ENCODE results near the gene LPAR5. TPM values are rescaled to one million over a fixed set of nuclear protein-coding genes. Genes with fewer than 3 reads are reported as not detected.

Gene LPAR5
- total and polyA plus RNA-seq, 2 experiments from 2014 or later: 0.32 to 0.38 TPM

DNA sequence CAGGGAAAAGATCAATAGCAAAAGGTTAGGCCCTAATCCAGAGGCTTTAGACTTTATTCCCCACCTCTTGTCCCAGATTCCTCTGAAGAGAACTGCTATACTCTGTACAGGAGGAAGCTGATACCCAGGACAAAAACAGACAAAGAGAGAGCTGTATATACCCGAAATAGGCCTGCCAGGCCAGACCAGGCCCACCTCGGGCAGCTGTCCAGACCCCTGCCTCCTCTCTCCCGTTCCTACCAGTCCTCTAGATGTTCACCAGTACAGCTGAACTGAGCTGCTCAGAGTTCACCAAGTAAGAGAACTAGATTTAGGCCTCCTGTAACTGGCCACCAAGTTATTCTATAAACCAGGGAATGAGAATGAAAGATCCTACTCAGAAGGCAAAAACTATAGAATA, 33.2 kb downstream of the LPAR5 start:
- H3K4me1 Mint-ChIP-seq: peaks cover 28% of the 10 kb centered on the region
- H3K9me3 Mint-ChIP-seq: no peaks in the 10 kb centered on the region; the same call in 2 of the 3 replicates
- Histone ChIP-seq H3K27me3 (ENCODE audit: insufficient read depth) (no peaks in the 10 kb centered on the region), H3K27ac (ENCODE audit: low read depth) (0 out of 2 replicates have a peak overlapping the region, but pooled peaks have one; percentile 32), H3K36me3 (ENCODE audit: insufficient read depth) (peaks cover 52% of the 10 kb centered on the region), H3K79me2 (replicated peaks; ENCODE audit: insufficient read depth) (peaks cover 53% of the 10 kb centered on the region), H3K4me2 (no peak overlapping the region), H4K20me1 (replicated peaks; ENCODE audit: insufficient read depth) (peaks cover 33% of the 10 kb centered on the region), H3F3A (replicated peaks; ENCODE audit: low read depth) (0 out of 2 replicates have a peak, but pooled peaks cover 11% of the 10 kb centered on the region), H2AFZ (no peak overlapping the region), H3K4me1 (ENCODE audit: insufficient read depth) (peaks cover 25% of the 10 kb centered on the region), H3K9me2 (ENCODE audit: insufficient read depth) (no peaks in the 10 kb centered on the region), H3K4me3 (no peak overlapping the region)
- DNase-seq (ENCODE audit: low spot score) (no peak), ATAC-seq (no peak)
- peaks cover 84% of the 10 kb centered on the region for H3K36me3 Mint-ChIP-seq (ENCODE audit: low read depth)
- peaks cover 11% of the 10 kb centered on the region for H3K27me3 Mint-ChIP-seq (ENCODE audit: insufficient read depth, low read depth, poor library complexity)
- TF ChIP-seq ZNF331 (CRISPR knock-in tag; IDR thresholded peaks at IDR 0.05; ENCODE audit: low read depth) (no peak), EZH2 (IDR thresholded peaks at IDR 0.05; ENCODE audit: low read depth, unreplicated experiment) (no peak), NANOG (IDR thresholded peaks at IDR 0.05; ENCODE audit: borderline replicate concordance) (no peak), ZNF114 (CRISPR knock-in tag; IDR thresholded peaks at IDR 0.05) (no peak), JUNB (IDR thresholded peaks at IDR 0.05; ENCODE audit: unreplicated experiment) (no peak), STAT1 (IDR thresholded peaks at IDR 0.05; ENCODE audit: unreplicated experiment) (no peak), POLR2AphosphoS5 (IDR thresholded peaks at IDR 0.05; ENCODE audit: low read depth) (no peak), CREB1 (CRISPR knock-in tag; IDR thresholded peaks at IDR 0.05; ENCODE audit: low read depth) (no peak), EZH2phosphoT487 (IDR thresholded peaks at IDR 0.05; ENCODE audit: unreplicated experiment) (no peak)
- TF ChIP-seq, protein P1, sequence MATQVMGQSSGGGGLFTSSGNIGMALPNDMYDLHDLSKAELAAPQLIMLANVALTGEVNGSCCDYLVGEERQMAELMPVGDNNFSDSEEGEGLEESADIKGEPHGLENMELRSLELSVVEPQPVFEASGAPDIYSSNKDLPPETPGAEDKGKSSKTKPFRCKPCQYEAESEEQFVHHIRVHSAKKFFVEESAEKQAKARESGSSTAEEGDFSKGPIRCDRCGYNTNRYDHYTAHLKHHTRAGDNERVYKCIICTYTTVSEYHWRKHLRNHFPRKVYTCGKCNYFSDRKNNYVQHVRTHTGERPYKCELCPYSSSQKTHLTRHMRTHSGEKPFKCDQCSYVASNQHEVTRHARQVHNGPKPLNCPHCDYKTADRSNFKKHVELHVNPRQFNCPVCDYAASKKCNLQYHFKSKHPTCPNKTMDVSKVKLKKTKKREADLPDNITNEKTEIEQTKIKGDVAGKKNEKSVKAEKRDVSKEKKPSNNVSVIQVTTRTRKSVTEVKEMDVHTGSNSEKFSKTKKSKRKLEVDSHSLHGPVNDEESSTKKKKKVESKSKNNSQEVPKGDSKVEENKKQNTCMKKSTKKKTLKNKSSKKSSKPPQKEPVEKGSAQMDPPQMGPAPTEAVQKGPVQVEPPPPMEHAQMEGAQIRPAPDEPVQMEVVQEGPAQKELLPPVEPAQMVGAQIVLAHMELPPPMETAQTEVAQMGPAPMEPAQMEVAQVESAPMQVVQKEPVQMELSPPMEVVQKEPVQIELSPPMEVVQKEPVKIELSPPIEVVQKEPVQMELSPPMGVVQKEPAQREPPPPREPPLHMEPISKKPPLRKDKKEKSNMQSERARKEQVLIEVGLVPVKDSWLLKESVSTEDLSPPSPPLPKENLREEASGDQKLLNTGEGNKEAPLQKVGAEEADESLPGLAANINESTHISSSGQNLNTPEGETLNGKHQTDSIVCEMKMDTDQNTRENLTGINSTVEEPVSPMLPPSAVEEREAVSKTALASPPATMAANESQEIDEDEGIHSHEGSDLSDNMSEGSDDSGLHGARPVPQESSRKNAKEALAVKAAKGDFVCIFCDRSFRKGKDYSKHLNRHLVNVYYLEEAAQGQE (IDR thresholded peaks at IDR 0.05; ENCODE audit: unreplicated experiment): no peak
- TF ChIP-seq, protein P2, sequence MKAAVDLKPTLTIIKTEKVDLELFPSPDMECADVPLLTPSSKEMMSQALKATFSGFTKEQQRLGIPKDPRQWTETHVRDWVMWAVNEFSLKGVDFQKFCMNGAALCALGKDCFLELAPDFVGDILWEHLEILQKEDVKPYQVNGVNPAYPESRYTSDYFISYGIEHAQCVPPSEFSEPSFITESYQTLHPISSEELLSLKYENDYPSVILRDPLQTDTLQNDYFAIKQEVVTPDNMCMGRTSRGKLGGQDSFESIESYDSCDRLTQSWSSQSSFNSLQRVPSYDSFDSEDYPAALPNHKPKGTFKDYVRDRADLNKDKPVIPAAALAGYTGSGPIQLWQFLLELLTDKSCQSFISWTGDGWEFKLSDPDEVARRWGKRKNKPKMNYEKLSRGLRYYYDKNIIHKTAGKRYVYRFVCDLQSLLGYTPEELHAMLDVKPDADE (IDR thresholded peaks at IDR 0.05): no peak
- TF ChIP-seq, protein P3, sequence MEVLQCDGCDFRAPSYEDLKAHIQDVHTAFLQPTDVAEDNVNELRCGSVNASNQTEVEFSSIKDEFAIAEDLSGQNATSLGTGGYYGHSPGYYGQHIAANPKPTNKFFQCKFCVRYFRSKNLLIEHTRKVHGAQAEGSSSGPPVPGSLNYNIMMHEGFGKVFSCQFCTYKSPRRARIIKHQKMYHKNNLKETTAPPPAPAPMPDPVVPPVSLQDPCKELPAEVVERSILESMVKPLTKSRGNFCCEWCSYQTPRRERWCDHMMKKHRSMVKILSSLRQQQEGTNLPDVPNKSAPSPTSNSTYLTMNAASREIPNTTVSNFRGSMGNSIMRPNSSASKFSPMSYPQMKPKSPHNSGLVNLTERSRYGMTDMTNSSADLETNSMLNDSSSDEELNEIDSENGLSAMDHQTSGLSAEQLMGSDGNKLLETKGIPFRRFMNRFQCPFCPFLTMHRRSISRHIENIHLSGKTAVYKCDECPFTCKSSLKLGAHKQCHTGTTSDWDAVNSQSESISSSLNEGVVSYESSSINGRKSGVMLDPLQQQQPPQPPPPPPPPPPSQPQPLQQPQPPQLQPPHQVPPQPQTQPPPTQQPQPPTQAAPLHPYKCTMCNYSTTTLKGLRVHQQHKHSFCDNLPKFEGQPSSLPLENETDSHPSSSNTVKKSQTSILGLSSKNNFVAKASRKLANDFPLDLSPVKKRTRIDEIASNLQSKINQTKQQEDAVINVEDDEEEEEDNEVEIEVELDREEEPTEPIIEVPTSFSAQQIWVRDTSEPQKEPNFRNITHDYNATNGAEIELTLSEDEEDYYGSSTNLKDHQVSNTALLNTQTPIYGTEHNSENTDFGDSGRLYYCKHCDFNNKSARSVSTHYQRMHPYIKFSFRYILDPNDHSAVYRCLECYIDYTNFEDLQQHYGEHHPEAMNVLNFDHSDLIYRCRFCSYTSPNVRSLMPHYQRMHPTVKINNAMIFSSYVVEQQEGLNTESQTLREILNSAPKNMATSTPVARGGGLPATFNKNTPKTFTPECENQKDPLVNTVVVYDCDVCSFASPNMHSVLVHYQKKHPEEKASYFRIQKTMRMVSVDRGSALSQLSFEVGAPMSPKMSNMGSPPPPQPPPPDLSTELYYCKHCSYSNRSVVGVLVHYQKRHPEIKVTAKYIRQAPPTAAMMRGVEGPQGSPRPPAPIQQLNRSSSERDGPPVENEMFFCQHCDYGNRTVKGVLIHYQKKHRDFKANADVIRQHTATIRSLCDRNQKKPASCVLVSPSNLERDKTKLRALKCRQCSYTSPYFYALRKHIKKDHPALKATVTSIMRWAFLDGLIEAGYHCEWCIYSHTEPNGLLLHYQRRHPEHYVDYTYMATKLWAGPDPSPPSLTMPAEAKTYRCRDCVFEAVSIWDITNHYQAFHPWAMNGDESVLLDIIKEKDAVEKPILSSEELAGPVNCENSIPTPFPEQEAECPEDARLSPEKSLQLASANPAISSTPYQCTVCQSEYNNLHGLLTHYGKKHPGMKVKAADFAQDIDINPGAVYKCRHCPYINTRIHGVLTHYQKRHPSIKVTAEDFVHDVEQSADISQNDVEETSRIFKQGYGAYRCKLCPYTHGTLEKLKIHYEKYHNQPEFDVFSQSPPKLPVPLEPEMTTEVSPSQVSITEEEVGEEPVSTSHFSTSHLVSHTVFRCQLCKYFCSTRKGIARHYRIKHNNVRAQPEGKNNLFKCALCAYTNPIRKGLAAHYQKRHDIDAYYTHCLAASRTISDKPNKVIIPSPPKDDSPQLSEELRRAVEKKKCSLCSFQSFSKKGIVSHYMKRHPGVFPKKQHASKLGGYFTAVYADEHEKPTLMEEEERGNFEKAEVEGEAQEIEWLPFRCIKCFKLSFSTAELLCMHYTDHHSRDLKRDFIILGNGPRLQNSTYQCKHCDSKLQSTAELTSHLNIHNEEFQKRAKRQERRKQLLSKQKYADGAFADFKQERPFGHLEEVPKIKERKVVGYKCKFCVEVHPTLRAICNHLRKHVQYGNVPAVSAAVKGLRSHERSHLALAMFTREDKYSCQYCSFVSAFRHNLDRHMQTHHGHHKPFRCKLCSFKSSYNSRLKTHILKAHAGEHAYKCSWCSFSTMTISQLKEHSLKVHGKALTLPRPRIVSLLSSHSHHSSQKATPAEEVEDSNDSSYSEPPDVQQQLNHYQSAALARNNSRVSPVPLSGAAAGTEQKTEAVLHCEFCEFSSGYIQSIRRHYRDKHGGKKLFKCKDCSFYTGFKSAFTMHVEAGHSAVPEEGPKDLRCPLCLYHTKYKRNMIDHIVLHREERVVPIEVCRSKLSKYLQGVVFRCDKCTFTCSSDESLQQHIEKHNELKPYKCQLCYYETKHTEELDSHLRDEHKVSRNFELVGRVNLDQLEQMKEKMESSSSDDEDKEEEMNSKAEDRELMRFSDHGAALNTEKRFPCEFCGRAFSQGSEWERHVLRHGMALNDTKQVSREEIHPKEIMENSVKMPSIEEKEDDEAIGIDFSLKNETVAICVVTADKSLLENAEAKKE (CRISPR knock-in tag; IDR thresholded peaks at IDR 0.05): no peak
- TF ChIP-seq, protein P4, sequence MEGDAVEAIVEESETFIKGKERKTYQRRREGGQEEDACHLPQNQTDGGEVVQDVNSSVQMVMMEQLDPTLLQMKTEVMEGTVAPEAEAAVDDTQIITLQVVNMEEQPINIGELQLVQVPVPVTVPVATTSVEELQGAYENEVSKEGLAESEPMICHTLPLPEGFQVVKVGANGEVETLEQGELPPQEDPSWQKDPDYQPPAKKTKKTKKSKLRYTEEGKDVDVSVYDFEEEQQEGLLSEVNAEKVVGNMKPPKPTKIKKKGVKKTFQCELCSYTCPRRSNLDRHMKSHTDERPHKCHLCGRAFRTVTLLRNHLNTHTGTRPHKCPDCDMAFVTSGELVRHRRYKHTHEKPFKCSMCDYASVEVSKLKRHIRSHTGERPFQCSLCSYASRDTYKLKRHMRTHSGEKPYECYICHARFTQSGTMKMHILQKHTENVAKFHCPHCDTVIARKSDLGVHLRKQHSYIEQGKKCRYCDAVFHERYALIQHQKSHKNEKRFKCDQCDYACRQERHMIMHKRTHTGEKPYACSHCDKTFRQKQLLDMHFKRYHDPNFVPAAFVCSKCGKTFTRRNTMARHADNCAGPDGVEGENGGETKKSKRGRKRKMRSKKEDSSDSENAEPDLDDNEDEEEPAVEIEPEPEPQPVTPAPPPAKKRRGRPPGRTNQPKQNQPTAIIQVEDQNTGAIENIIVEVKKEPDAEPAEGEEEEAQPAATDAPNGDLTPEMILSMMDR (conservative IDR thresholded peaks at IDR 0.05; ENCODE audit: low read depth in 2 of 2): no peak
- peak overlapping the region; percentile 8; the same call in 1 of the 3 replicates for H3K4me3 Mint-ChIP-seq
- H3K27ac Mint-ChIP-seq: no peak overlapping the region
